H1 (cell line): ENCODE results near the gene UTRN. TPM values are rescaled to one million over a fixed set of nuclear protein-coding genes. Genes with fewer than 3 reads are reported as not detected.

Experiments used
- CTCF ChIA-PET: fragments of 300-600 bp; sonication (Branson Sonifier 250); formaldehyde crosslinking; loops from one replicate; lab custom pipeline; 2021; ENCODE audit not compliant: partially characterized antibody; lab: Charles Lee
- POLR2A ChIA-PET: fragments of 300-600 bp; sonication (Branson Sonifier 250); formaldehyde crosslinking; loops from one replicate; lab custom pipeline; 2021; ENCODE audit warnings: inconsistent platforms; ENCODE audit not compliant: partially characterized antibody; lab: Charles Lee
- DNase-seq, 2 experiments: peaks; one replicate each; pipeline versions ENCODE4 v3.0.0 to v3.0.0-alpha.2; 2010 to 2022; ENCODE audit warnings: low spot score in 2 of 2, low read depth in 1 of 2, mixed read lengths in 1 of 2
- FAIRE-seq: peaks from 2 replicates; lab custom pipeline; 2011; peaks lifted over from hg19 to GRCh38; lab: Jason Lieb, UNC
- H2AFZ ChIP-seq: 2 replicates; pipeline ENCODE4 v1.8.1; 2012; ENCODE audit warnings: low read length, inconsistent platforms
- H2AK5ac ChIP-seq: 2 replicates; pipeline ENCODE4 v1.6.1; 2013; ENCODE audit warnings: low read depth, low read length
- H2BK120ac ChIP-seq: replicated peaks from 2 replicates; pipeline ENCODE3; 2013; ENCODE audit warnings: low read depth, low read length, inconsistent platforms
- H2BK12ac ChIP-seq: 2 replicates; pipeline ENCODE4 v1.6.1; 2013; ENCODE audit warnings: low read depth, low read length
- H2BK15ac ChIP-seq: 2 replicates; pipeline ENCODE4 v1.6.1; 2013; ENCODE audit warnings: low read length
- H2BK20ac ChIP-seq: 2 replicates; pipeline ENCODE4 v1.6.1; 2013; ENCODE audit warnings: low read length
- H2BK5ac ChIP-seq: 2 replicates; pipeline ENCODE4 v1.6.1; 2013; ENCODE audit warnings: low read depth, low read length
- H3K14ac ChIP-seq: 2 replicates; pipeline ENCODE4 v1.6.1; 2013; ENCODE audit warnings: inconsistent platforms; ENCODE audit not compliant: insufficient read length
- H3K18ac ChIP-seq: 2 replicates; pipeline ENCODE4 v1.6.1; 2013; ENCODE audit warnings: low read length; ENCODE audit errors: extremely low read depth
- H3K23ac ChIP-seq: 2 replicates; pipeline ENCODE4 v1.6.1; 2013; ENCODE audit warnings: inconsistent platforms; ENCODE audit not compliant: insufficient read length
- H3K23me2 ChIP-seq: 2 replicates; pipeline ENCODE4 v1.6.1; 2013; ENCODE audit warnings: low read depth, low read length
- H3K27ac ChIP-seq: 2 replicates; pipeline ENCODE4 v1.6.1; 2011; ENCODE audit warnings: low read depth, low read length, inconsistent platforms
- H3K27me3 ChIP-seq, 4 experiments: replicated peaks in 1 of 4; 1 replicate in 1 of 4; 2 replicates in 3 of 4; pipeline versions ENCODE4 v1.6.1 to v1.8.1; 2011 to 2013; ENCODE audit warnings: low read length in 3 of 4, mild to moderate bottlenecking in 3 of 4, inconsistent platforms in 2 of 4, mixed read lengths in 2 of 4, moderate library complexity in 1 of 4; ENCODE audit not compliant: control insufficient read depth in 3 of 4, insufficient read depth in 3 of 4; ENCODE audit errors: extremely low read depth in 1 of 4
- H3K36me3 ChIP-seq, 4 experiments: 2 replicates each; pipeline versions ENCODE4 v1.6.1 to v1.8.1; 2011 to 2013; ENCODE audit warnings: mild to moderate bottlenecking in 4 of 4, low read length in 3 of 4, moderate library complexity in 2 of 4, control low read depth in 1 of 4, inconsistent platforms in 1 of 4; ENCODE audit not compliant: insufficient read depth in 4 of 4, control insufficient read depth in 2 of 4
- H3K4ac ChIP-seq: replicated peaks from 2 replicates; pipeline ENCODE3; 2013; ENCODE audit warnings: low read length, low read depth, mixed read lengths, inconsistent platforms; ENCODE audit not compliant: insufficient read length
- H3K4me1 ChIP-seq, 4 experiments: replicated peaks in 1 of 4; 1 replicate in 1 of 4; 2 replicates in 3 of 4; pipeline versions ENCODE4 v1.6.1 to v1.8.1; 2011 to 2013; ENCODE audit warnings: low read length in 3 of 4, inconsistent platforms in 2 of 4, mixed read lengths in 1 of 4; ENCODE audit not compliant: insufficient read depth in 4 of 4, control insufficient read depth in 3 of 4
- H3K4me2 ChIP-seq, 2 experiments: 2 replicates each; pipeline versions ENCODE4 v1.6.1 to v1.8.1; 2011 to 2013; ENCODE audit warnings: low read depth in 2 of 2, low read length in 2 of 2, control low read depth in 1 of 2, inconsistent platforms in 1 of 2, mild to moderate bottlenecking in 1 of 2; ENCODE audit not compliant: insufficient read depth in 1 of 2
- H3K4me3 ChIP-seq, 4 experiments: fragments of 200-600, 300-600 bp in 1 of 4; sonication (generic), shearing (Covaris generic), sonication (Bioruptor Twin) in 1 of 4; 2 replicates each; pipeline versions ENCODE4 v1.5.1 to v1.8.1; 2011 to 2016; ENCODE audit warnings: low read length in 4 of 4, low read depth in 3 of 4, control low read depth in 2 of 4, inconsistent platforms in 2 of 4, mild to moderate bottlenecking in 2 of 4, mixed read lengths in 1 of 4, moderate library complexity in 1 of 4; ENCODE audit not compliant: insufficient read depth in 2 of 4; ENCODE audit errors: extremely low read depth in 1 of 4
- H3K56ac ChIP-seq: replicated peaks from 2 replicates; pipeline ENCODE3; 2013; ENCODE audit warnings: low read depth, mild to moderate bottlenecking, mixed read lengths, low read length, inconsistent platforms; ENCODE audit not compliant: insufficient read length
- H3K79me1 ChIP-seq: 2 replicates; pipeline ENCODE4 v1.6.1; 2013; ENCODE audit warnings: low read depth, low read length, control low read depth
- H3K79me2 ChIP-seq, 2 experiments: 2 replicates each; pipeline versions ENCODE4 v1.6.1 to v1.8.1; 2012 to 2013; ENCODE audit warnings: low read length in 2 of 2, mild to moderate bottlenecking in 2 of 2, inconsistent platforms in 1 of 2; ENCODE audit not compliant: insufficient read depth in 2 of 2, control insufficient read depth in 1 of 2
- H3K9ac ChIP-seq, 4 experiments: replicated peaks in 1 of 4; 1 replicate in 1 of 4; 2 replicates in 3 of 4; pipeline versions ENCODE4 v1.6.1 to v1.8.1; 2011 to 2013; ENCODE audit warnings: low read depth in 3 of 4, low read length in 3 of 4, control low read depth in 2 of 4, mild to moderate bottlenecking in 2 of 4, moderate library complexity in 2 of 4, inconsistent platforms in 1 of 4; ENCODE audit errors: extremely low read depth in 1 of 4
- H3K9me3 ChIP-seq, 2 experiments: 2 replicates each; pipeline versions ENCODE4 v1.6.1 to v1.8.1; 2012 to 2013; ENCODE audit warnings: mild to moderate bottlenecking in 2 of 2, moderate library complexity in 2 of 2, control low read depth in 1 of 2, inconsistent platforms in 1 of 2, low read depth in 1 of 2, low read length in 1 of 2, mixed read lengths in 1 of 2; ENCODE audit not compliant: insufficient read depth in 2 of 2
- H4K20me1 ChIP-seq, 2 experiments: replicated peaks in 1 of 2; 2 replicates each; pipeline versions ENCODE3 to v1.8.1; 2011 to 2013; ENCODE audit warnings: inconsistent platforms in 2 of 2, low read length in 2 of 2, mild to moderate bottlenecking in 1 of 2; ENCODE audit not compliant: insufficient read depth in 2 of 2, control insufficient read depth in 1 of 2
- H4K5ac ChIP-seq: 2 replicates; pipeline ENCODE4 v1.6.1; 2013; ENCODE audit warnings: low read length, low read depth, mixed read lengths, inconsistent platforms; ENCODE audit not compliant: insufficient read length
- H4K8ac ChIP-seq: 2 replicates; pipeline ENCODE4 v1.8.0; 2013; ENCODE audit warnings: mild to moderate bottlenecking, moderate library complexity, low read length, inconsistent platforms; ENCODE audit not compliant: insufficient read depth; ENCODE audit errors: extremely low read depth
- H4K91ac ChIP-seq: replicated peaks from 2 replicates; pipeline ENCODE3; 2013; ENCODE audit warnings: low read length, mixed read lengths, inconsistent platforms; ENCODE audit not compliant: insufficient read length
- BACH1 ChIP-seq: IDR thresholded peaks from 2 replicates; pipeline ENCODE4 v1.6.1; 2012; ENCODE audit warnings: low read length, improper control_type of control experiment
- CTBP2 ChIP-seq: IDR thresholded peaks from 2 replicates; pipeline ENCODE4 v1.7.0; 2011; ENCODE audit warnings: borderline replicate concordance, mild to moderate bottlenecking, moderate library complexity, mixed read lengths, low read length; ENCODE audit not compliant: insufficient read depth, insufficient read length
- E2F6 ChIP-seq: IDR thresholded peaks from 2 replicates; pipeline ENCODE4 v1.6.1; 2012; ENCODE audit warnings: inconsistent platforms
- EZH2 ChIP-seq: fragments of 200-600 bp; sonication (generic); IDR thresholded peaks from 2 replicates; pipeline ENCODE4 v1.7.1; 2012; ENCODE audit warnings: low read depth, mild to moderate bottlenecking, moderate library complexity, low read length, inconsistent platforms; ENCODE audit not compliant: severe bottlenecking
- JUND ChIP-seq: IDR thresholded peaks from 2 replicates; pipeline ENCODE4 v1.6.1; 2011; ENCODE audit warnings: mild to moderate bottlenecking, improper control_type of control experiment, low read length
- MAX ChIP-seq: IDR thresholded peaks from 2 replicates; pipeline ENCODE4 v1.6.1; 2012; ENCODE audit warnings: inconsistent platforms
- SIRT6 ChIP-seq: IDR thresholded peaks from one replicate; pipeline ENCODE4 v1.7.1; 2012; ENCODE audit warnings: low read length, inconsistent platforms
- SP1 ChIP-seq: IDR thresholded peaks from 2 replicates; pipeline ENCODE4 v1.6.1; 2011; ENCODE audit warnings: low read depth, low read length
- SP4 ChIP-seq: IDR thresholded peaks from 2 replicates; pipeline ENCODE4 v1.6.1; 2012; ENCODE audit warnings: low read length, inconsistent platforms
- WGBS, 2 experiments: shearing (Covaris generic) in 1 of 2; methylation state at CpG; one replicate each; pipeline versions ENCODE4 v1.1.6 to v1.1.7; 2013 to 2015; ENCODE audit warnings: low lambda C conversion rate in 2 of 2, mixed read lengths in 2 of 2, inconsistent platforms in 1 of 2, low coverage in 1 of 2, missing lambda C conversion rate in 1 of 2; ENCODE audit not compliant: insufficient replicate concordance in 2 of 2, insufficient coverage in 1 of 2, insufficient read length in 1 of 2; ENCODE audit errors: extremely low coverage in 1 of 2, missing lambda C conversion rate in 1 of 2; 5-methylcytosine and 5-hydroxymethylcytosine counted together
- polyA plus RNA-seq, 7 experiments: library from polyadenylated mRNA; depleted of rRNA in 3 of 7; stranded (reverse) in 5 of 7; unstranded in 2 of 7; fragments of >200 nt in 5 of 7; fragments of 200-250 nt in 2 of 7; gene quantifications; 1 replicate in 5 of 7; 2 replicates in 1 of 7; 4 replicates in 1 of 7; pipeline versions ENCODE4 v1.2.1 to v1.2.3, GENCODE V29; 2011 to 2013; ENCODE audit warnings: missing spikeins in 2 of 7, mixed read lengths in 2 of 7
- total RNA-seq: library from RNA; stranded (reverse); fragmentation: NEBNext Ultra II Directional; extraction: Animal tissue kit (Norgen Biotek cat#: 25700); gene quantifications from 2 replicates; pipeline ENCODE4 v1.2.1, GENCODE V29; 2021

Gene UTRN
- total and polyA plus RNA-seq, 2 of the 8 experiments (the other 6 are each of a cell fraction or from before 2014, with no cell fraction given): 25.0 to 112 TPM

GRCh38 chr6:144265061-144265357, 20.1 kb upstream of the UTRN start:
- Histone ChIP-seq H3K4me2 (peak overlapping the region; percentile 27 to 49), H3K56ac (no peak overlapping the region), H2BK5ac (peak overlapping the region; percentile 60; the same call in 1 of the 2 replicates), H3K18ac (peak overlapping the region; percentile 73; the same call in 1 of the 2 replicates), H2BK20ac (no peak overlapping the region), H4K5ac (peak overlapping the region; percentile 44), H3K36me3 (no peaks in the 10 kb centered on the region), H4K8ac (no peak overlapping the region), H3K9me3 (0 out of 4 replicates have a peak, but pooled peaks cover 0 to 4% of the 10 kb centered on the region in 2 experiments), H3K9ac (no peak overlapping the region), H3K79me2 (no peaks in the 10 kb centered on the region), H3K27me3 (no peaks in the 10 kb centered on the region), H2BK120ac (peak overlapping the region; percentile 73), H3K23me2 (no peaks in the 10 kb centered on the region), H3K4me1 (peaks cover 0 to 14% (median 10%) of the 10 kb centered on the region in 4 experiments; a peak in 4 of 7 replicates), H3K79me1 (no peaks in the 10 kb centered on the region), H3K27ac (no peak overlapping the region), H3K23ac (no peak overlapping the region), H2BK15ac (no peak overlapping the region), H3K4ac (no peak overlapping the region), H3K14ac (no peak overlapping the region), H2BK12ac (no peak overlapping the region), H4K20me1 (no peaks in the 10 kb centered on the region), H4K91ac (no peak overlapping the region), H2AFZ (no peak overlapping the region), H2AK5ac (no peak overlapping the region), H3K4me3 (peak overlapping the region in 1 of 4 experiments; percentile 49; a peak in 1 of 8 replicates)
- ChIA-PET CTCF (interaction anchor here (1.2 to 2.4 kb wide), 5 partner anchors 14 to 46 kb away, joined by 3 to 9 read pairs (median 4); partner anchors contain the start of gene UTRN), POLR2A (interaction anchor here (0.6 to 1.9 kb wide), 5 partner anchors 15 to 145 kb away, joined by 3 to 5 read pairs (median 3); no protein-coding TSS in a partner anchor)
- WGBS, 2 experiments: 33% methylated on average over 4 of the region's 4 CpGs; no CpG with 5 or more reads in 1 of the 2 experiments
- no peak for TF ChIP-seq MAX
- TF ChIP-seq SIRT6: no peak
- TF ChIP-seq CTBP2: no peak
- no peak for TF ChIP-seq SP1
- no peak for TF ChIP-seq JUND
- TF ChIP-seq BACH1: no peak
- no peak for TF ChIP-seq EZH2
- no peak for TF ChIP-seq SP4
- TF ChIP-seq E2F6: no peak
- DNase-seq (no peak), FAIRE-seq (no peak)
